Uterus (tissue), 2 donors: ENCODE results near the gene HM13.

Source experiments
- CTCF ChIP-seq, 4 experiments: fragments of 200-600 bp in 2 of 4; fragments of 450-650 bp in 2 of 4; sonication (generic) in 2 of 4; IDR thresholded peaks; one replicate each; pipeline ENCODE4 v1.5.1; 2016 to 2019; ENCODE audit warnings: antibody characterized with exemption in 4 of 4, mild to moderate bottlenecking in 2 of 4, moderate library complexity in 1 of 4
- POLR2A ChIP-seq, 2 donors: fragments of 450-650 bp; IDR thresholded peaks; one replicate each; pipeline ENCODE4 v1.6.1; 2016; ENCODE audit warnings: antibody characterized with exemption in 2 of 2, mild to moderate bottlenecking in 1 of 2, moderate library complexity in 1 of 2

DNA sequence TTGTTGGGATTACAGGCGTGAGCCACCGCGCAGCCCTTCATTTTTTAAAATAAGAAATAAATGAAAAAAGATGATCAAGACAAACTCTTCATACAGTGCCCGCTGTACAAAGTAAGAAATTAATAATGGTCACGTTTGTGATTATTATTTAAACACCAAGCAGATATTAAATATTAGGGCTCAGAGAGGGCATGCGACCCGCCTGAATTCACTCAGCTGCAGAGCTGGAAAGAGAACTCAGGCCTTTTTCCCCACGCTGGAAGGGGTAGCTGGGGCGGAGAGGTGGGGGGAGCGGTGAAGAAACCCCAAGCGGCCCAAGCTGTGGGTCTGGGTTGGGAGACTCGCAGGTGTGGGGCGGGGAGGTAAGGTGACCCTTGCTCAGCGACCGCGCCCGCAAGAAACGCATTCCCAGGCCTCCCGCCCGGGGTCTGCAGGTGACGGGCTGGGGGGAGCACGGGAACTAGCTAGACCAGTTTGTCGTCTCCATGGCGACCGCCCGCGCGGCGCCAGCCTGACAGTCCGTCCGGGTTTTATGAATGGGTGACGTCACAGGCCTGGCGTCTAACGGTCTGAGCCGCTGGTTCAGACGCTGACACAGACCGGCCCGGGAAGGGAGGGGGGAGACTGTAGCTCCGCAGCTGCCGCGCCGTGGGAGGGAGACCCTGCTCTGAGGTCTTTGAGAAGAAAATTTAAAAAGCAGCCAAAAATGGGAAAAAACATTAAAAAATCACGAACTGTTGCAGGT, 89.8 kb downstream of the HM13 start:
- TF ChIP-seq POLR2A (IDR thresholded peaks at IDR 0.05) (peak; percentile 65 to 75), CTCF (IDR thresholded peaks at IDR 0.05) (no peak)
